ENCODE measurements around the gene SON.
"Not testable (repeated sequence)": the region's sequence is repeated elsewhere in the genome, so short reads cannot be mapped to it uniquely, and the experiment has no call there.

SON gene, protein sequence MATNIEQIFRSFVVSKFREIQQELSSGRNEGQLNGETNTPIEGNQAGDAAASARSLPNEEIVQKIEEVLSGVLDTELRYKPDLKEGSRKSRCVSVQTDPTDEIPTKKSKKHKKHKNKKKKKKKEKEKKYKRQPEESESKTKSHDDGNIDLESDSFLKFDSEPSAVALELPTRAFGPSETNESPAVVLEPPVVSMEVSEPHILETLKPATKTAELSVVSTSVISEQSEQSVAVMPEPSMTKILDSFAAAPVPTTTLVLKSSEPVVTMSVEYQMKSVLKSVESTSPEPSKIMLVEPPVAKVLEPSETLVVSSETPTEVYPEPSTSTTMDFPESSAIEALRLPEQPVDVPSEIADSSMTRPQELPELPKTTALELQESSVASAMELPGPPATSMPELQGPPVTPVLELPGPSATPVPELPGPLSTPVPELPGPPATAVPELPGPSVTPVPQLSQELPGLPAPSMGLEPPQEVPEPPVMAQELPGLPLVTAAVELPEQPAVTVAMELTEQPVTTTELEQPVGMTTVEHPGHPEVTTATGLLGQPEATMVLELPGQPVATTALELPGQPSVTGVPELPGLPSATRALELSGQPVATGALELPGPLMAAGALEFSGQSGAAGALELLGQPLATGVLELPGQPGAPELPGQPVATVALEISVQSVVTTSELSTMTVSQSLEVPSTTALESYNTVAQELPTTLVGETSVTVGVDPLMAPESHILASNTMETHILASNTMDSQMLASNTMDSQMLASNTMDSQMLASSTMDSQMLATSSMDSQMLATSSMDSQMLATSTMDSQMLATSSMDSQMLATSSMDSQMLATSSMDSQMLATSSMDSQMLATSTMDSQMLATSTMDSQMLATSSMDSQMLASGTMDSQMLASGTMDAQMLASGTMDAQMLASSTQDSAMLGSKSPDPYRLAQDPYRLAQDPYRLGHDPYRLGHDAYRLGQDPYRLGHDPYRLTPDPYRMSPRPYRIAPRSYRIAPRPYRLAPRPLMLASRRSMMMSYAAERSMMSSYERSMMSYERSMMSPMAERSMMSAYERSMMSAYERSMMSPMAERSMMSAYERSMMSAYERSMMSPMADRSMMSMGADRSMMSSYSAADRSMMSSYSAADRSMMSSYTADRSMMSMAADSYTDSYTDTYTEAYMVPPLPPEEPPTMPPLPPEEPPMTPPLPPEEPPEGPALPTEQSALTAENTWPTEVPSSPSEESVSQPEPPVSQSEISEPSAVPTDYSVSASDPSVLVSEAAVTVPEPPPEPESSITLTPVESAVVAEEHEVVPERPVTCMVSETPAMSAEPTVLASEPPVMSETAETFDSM (N-terminal part only)

GRCh38 chr21:33542640-33543504 lies at the start of gene SON:
TSS of gene SON (plus strand) at chr21:33543038. CDS start at chr21:33543093, 55 bp downstream.
- peak; percentile 98 for DNase-seq

- DNase-seq = no peak
These were observed 49.1 kb upstream of the SON start for GRCh38 chr21:33493756-33494155.

GRCh38 chr21:33495743-33496142 lies 47.1 kb upstream of the SON start:
- DNase-seq = no peak

GRCh38 chr21:33496345-33496744 lies 46.5 kb upstream of the SON start:
- DNase-seq = no peak

DNA sequence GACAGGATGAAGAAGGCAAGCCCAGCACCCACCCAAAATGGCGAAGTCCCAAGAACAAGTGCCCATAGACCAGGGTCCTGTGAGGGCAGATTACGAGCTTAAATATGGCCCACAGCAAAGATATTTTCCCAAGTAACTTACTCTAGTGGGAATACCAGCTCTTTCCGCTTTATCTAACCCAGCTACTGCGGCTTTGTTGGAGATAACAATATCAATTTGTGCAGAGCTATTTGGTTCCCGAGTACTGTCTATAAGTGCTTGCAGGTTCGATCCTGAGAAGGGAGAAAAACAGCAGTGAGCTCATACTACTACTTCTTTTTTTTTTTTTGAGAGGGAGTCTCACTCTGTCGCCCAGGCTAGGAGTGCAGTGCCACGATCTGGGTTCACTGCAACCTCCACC lies 37.0 kb upstream of the SON start:
- DNase-seq = no peak

DNA sequence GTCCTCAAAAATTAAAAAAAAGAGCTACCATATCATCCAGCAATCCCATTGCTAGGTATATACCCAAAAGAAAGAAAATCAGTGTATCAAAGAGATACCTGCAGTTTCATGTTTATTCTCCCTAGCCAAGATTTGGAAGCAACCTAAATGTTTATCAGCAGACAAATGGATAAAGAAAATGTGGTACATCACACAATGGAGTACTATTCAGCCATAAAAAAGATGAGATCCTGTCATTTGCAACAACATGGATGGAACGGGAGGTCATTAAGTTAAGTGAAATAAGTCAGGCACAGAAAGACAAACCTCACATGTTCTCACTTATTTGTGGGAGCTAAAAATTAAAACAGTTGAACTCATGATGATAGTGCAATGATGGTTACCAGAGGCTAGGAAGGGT lies 35.8 kb upstream of the SON start:
- DNase-seq = not testable (repeated sequence)

DNA sequence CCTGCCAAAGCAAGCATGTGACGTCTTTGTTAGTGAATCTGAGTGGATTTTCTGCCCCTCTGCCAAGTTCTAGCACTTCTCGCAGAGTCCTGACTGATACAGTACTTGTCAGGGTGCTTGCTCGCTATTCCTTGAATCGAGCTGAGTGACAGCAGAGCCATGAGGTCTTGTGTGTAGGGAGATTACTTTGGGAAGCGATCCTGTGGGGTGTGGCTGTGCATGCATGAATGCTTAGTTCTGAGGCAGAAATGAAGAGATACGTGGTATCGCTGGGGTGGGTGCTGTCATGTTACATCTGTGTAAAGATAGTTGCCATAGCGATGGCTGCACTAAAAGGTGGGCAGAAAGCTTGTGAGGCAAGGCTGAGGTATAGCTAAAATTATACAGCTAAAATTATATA lies 32.0 kb upstream of the SON start:
- DNase-seq = no peak

GRCh38 chr21:33511639-33512038 lies 31.2 kb upstream of the SON start:
- DNase-seq = no peak

GRCh38 chr21:33512481-33512880 lies 30.4 kb upstream of the SON start:
- no peak for DNase-seq

DNA sequence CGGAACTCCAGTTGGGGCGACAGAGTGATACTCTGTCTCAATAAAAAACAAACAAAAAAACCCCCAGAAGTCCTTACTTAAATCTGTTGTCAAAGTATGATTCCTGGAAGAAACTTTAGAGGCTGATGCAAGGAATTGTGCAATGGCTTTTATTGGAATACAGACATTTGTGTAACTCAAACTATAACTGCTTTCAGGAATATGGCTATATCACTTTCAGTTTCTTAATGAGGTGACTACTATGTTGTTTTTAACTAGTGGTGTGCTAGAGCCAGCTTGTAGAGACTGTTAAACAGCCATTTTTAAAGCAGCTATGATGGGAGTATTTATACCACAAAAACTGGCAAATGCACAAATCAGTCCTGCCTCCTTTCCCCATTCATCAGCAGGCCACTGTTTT lies 28.6 kb upstream of the SON start:
- DNase-seq = no peak

- no peak for DNase-seq
These were observed 23.9 kb upstream of the SON start for GRCh38 chr21:33518899-33519298.

DNA sequence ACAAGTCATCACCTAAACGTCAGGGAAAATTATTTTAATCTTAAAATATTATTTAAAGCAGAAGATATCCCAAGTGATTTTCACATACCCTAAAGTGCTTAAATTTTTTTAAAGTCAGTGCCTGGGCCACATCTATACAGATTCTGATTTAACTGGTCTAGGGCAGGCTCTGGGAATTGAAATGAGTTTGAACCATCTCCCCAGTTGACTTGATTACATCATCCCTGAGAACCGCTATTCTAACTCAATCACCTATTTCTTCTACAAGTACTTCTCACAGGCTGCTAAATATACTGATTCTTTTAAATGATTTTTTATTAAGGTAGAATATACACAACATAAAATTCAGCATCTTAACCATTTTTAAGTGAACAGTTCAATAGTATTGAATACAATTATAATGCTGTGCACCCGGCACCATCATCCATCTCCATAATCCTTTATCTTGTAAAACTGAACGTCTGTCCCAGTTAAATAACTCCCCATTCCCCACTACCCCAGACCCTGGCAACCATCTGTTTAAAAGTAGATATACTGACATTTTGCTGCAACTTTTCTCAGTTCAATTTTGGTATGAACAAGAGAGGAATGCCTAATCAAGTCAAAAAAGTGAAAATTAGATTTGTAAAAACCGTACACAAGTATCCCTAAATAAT lies 20.4 kb upstream of the SON start:
- DNase-seq = no peak

GRCh38 chr21:33522953-33523349 lies 19.9 kb upstream of the SON start:
- DNase-seq = no peak

DNA sequence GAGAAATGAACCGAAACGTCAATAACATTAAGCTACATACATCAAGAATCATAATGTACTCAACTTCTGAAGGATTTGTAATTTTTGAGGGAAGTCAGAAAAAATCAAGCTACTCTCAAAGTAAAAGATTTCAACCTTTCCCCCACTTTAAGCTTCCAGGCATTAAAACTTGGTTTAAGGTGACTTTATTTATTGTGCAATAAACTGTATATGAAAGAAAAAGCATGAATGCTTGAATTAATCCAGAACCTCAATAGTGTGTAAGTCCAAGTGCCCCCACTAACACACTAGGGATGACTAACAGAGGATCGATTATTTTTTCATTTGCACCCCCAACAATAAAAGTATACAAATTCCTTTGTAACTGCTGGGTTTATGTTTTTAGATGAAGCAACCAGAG lies 11.8 kb upstream of the SON start:
- DNase-seq = no peak

GRCh38 chr21:33537212-33537611 lies 5.6 kb upstream of the SON start:
- no peak for DNase-seq

DNA sequence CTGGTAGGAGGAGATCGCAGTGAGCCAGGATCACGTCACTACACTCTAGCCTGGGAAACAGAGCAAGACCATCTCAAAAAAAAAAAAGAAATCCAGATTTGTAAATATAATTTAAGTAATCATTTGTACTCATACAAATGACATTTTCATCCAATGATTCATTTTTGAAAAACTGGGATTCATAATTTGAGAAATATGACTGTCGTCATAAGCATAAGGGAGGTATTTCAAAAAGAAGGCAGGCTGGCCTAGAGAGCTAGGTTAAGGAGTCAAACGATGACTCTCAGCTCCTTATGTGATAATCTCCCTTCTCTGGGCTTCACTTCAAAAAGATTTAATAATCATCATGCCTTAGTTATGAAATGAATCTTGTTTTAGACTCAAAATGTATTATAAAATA lies 3.2 kb upstream of the SON start:
- no peak for DNase-seq

- DNase-seq = no peak
These were observed 2.1 kb upstream of the SON start for GRCh38 chr21:33540711-33541104.

GRCh38 chr21:33541105-33541711 lies 1.6 kb upstream of the SON start:
- DNase-seq = no peak

DNA sequence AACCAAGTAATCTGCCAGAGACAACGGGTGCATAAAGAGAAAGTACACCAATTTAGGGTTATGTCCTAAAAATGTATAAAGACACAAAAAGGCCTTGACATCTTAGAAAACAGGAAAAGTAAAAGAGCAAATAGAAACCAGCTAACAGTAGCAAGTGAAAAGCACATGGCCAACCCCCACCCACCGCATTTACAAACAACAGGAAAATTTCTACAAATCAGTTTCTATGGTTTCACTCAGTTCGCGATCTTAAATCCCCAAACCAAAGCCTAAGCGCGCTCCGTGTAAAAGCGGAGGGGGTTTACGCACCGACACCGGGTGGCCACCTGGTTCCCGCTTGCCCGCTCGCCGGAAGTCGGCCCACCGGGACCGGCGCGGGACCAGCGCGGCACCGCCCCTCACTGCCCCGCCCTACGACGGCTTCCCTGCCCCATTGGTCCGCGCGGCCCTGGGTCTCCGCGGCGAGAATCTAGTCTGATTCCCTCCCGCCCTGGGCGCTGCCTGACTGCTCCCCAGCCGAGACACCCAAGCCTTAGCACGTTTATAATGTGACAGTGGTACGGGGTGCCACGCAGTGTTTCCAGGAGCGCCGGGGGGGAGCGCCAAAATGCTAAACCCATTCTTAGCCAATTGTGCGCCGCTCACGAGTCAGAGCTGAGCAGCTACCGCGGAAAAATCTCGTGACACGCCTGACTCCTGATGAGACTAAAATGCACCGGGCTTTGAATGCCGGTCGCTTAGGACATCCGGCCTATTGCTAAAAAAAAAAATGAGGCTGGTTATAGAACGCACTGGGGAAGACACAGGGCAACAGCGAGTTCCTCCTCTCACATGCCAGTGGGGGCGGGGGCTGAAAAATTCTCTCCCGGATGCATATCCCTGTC lies 840 bp upstream of the SON start, which contains the start of gene GART:
Gene GART (minus strand): TSS at position 362 of the 884 bp plus-strand sequence. CDS start 2,802 bp downstream, outside the sequence.
- peak; percentile 82 for DNase-seq

All from NCI-H1092 (cell line).